HepG2 (cell line): Measurements from ENCODE around the gene CCT8. TPM values are rescaled to one million over a fixed set of nuclear protein-coding genes. Genes with fewer than 3 reads are reported as not detected.

ENCODE experiments used
- ATAC-seq: fragments of 200-7000 bp; cut with Tn5 transposase; 3 replicates; pipeline ENCODE4 v1.9.1; 2020; ENCODE audit warnings: mild to moderate bottlenecking, moderate library complexity
- BruUV-seq: library from RNA; stranded (reverse); fragments of 400-500 nt; replicated peaks from 2 replicates; lab custom pipeline; 2021; lab: Mats Ljungman, UMichigan
- CTCF ChIA-PET: fragments of 300-600 bp; formaldehyde crosslinking; extraction: SDS; loops from one replicate; lab custom pipeline; 2021; ENCODE audit warnings: low total read pairs, inconsistent platforms, low intra/inter-chr PET ratio; lab: Yijun Ruan, JAX
- POLR2A ChIA-PET: fragments of 350-600 bp; sonication (Branson Sonifier 250); formaldehyde crosslinking; loops from one replicate; lab custom pipeline; 2020; ENCODE audit warnings: antibody characterized with exemption, inconsistent platforms; lab: Yijun Ruan, JAX
- DNase-seq: peaks from one replicate; pipeline ENCODE4 v3.0.0-alpha.2; 2015; ENCODE audit warnings: low spot score
- FAIRE-seq: peaks from 3 replicates; lab custom pipeline; 2011; peaks lifted over from hg19 to GRCh38; lab: Jason Lieb, UNC
- H2AFZ ChIP-seq: one replicate; pipeline ENCODE4 v1.6.1; 2011; ENCODE audit warnings: low read length, inconsistent platforms
- H3K27ac ChIP-seq: fragments of 300-600 bp; 3 replicates; pipeline ENCODE4 v1.8.0; 2011; ENCODE audit warnings: mixed run types, mild to moderate bottlenecking, mixed read lengths, low read length, inconsistent platforms; ENCODE audit not compliant: insufficient read depth; ENCODE audit errors: extremely low read length
- H3K27me3 ChIP-seq, 2 experiments: fragments of 200-600 bp in 1 of 2; 2 replicates in 1 of 2; 3 replicates in 1 of 2; pipeline versions ENCODE4 v1.6.0 to v1.8.0; 2011; ENCODE audit warnings: low read length in 2 of 2, mild to moderate bottlenecking in 2 of 2, moderate library complexity in 2 of 2, inconsistent platforms in 1 of 2; ENCODE audit not compliant: insufficient read depth in 2 of 2, control insufficient read depth in 1 of 2
- H3K36me3 ChIP-seq, 2 experiments: fragments of 200-600 bp in 1 of 2; replicated peaks in 1 of 2; 2 replicates in 1 of 2; 3 replicates in 1 of 2; pipeline versions ENCODE4 v1.5.1 to v1.8.0; 2011; ENCODE audit warnings: low read length in 2 of 2, inconsistent platforms in 1 of 2; ENCODE audit not compliant: insufficient read depth in 2 of 2, control insufficient read depth in 1 of 2
- H3K4me1 ChIP-seq: 2 replicates; pipeline ENCODE4 v1.5.1; 2012; ENCODE audit warnings: low read length, inconsistent platforms; ENCODE audit not compliant: insufficient read depth
- H3K4me2 ChIP-seq: 2 replicates; pipeline ENCODE4 v1.6.0; 2011; ENCODE audit warnings: low read depth, low read length, inconsistent platforms
- H3K4me3 ChIP-seq, 3 experiments: fragments of 200-600 bp in 1 of 3; sonication (generic), shearing (Covaris generic) in 1 of 3; replicated peaks in 1 of 3; 2 replicates each; pipeline ENCODE4 v1.5.1; 2011 to 2016; ENCODE audit warnings: low read length in 3 of 3, inconsistent platforms in 2 of 3, low read depth in 2 of 3, mild to moderate bottlenecking in 2 of 3, control low read depth in 1 of 3, mixed read lengths in 1 of 3; ENCODE audit not compliant: insufficient read depth in 1 of 3
- H3K79me2 ChIP-seq: one replicate; pipeline ENCODE4 v1.6.1; 2011; ENCODE audit warnings: low read length, inconsistent platforms; ENCODE audit not compliant: insufficient read depth
- H3K9ac ChIP-seq: 2 replicates; pipeline ENCODE4 v1.6.0; 2011; ENCODE audit warnings: mild to moderate bottlenecking, low read depth, low read length, inconsistent platforms; ENCODE audit not compliant: insufficient read depth
- H3K9me3 ChIP-seq: 2 replicates; pipeline ENCODE4 v1.5.1; 2012; ENCODE audit warnings: mild to moderate bottlenecking, low read length
- H4K20me1 ChIP-seq: 2 replicates; pipeline ENCODE4 v1.6.0; 2011; ENCODE audit warnings: inconsistent platforms, mild to moderate bottlenecking, low read length, moderate library complexity; ENCODE audit not compliant: insufficient read depth
- ARNTL ChIP-seq: sonication (generic); formaldehyde crosslinking; IDR thresholded peaks from 2 replicates; pipeline ENCODE4 v1.4.0; 2020; ENCODE audit warnings: mild to moderate bottlenecking, missing genetic modification reagents
- ATM ChIP-seq: fragments of 450-650 bp; IDR thresholded peaks from 2 replicates; pipeline ENCODE4 v1.7.1; 2017; ENCODE audit warnings: mild to moderate bottlenecking, borderline replicate concordance
- DDIT3 ChIP-seq: sonication (generic); formaldehyde crosslinking; IDR thresholded peaks from 2 replicates; pipeline ENCODE4 v1.4.0; 2020; ENCODE audit warnings: mild to moderate bottlenecking, missing genetic modification reagents
- HOXD1 ChIP-seq: sonication (generic); formaldehyde crosslinking; IDR thresholded peaks from 2 replicates; pipeline ENCODE4 v1.5.0; 2020; ENCODE audit warnings: missing genetic modification reagents
- MED1 ChIP-seq: sonication (generic); formaldehyde crosslinking; IDR thresholded peaks from 2 replicates; pipeline ENCODE4 v1.4.0; 2020; ENCODE audit warnings: missing genetic modification reagents
- NR2F1 ChIP-seq, 2 experiments: fragments of 450-650 bp in 1 of 2; formaldehyde crosslinking in 1 of 2; IDR thresholded peaks; 2 replicates each; pipeline versions ENCODE4 v1.5.0 to v1.6.1; 2016 to 2020; ENCODE audit warnings: mild to moderate bottlenecking in 1 of 2, missing compliant biosample characterization in 1 of 2, missing genetic modification reagents in 1 of 2, moderate library complexity in 1 of 2
- POLR2AphosphoS5 ChIP-seq: IDR thresholded peaks from 2 replicates; pipeline ENCODE4 v1.6.1; 2012; ENCODE audit warnings: low read depth, low read length
- RNF2 ChIP-seq: fragments of 450-650 bp; conservative IDR thresholded peaks from 2 replicates; pipeline ENCODE4 v1.6.1; 2016; ENCODE audit warnings: low read depth
- SOX13 ChIP-seq, 3 experiments: fragments of 450-650 bp in 1 of 3; sonication (generic) in 1 of 3; formaldehyde crosslinking in 1 of 3; IDR thresholded peaks in 2 of 3; conservative IDR thresholded peaks in 1 of 3; 2 replicates each; pipeline versions ENCODE4 v1.5.0 to v1.6.1; 2016 to 2020; ENCODE audit warnings: antibody characterized with exemption in 1 of 3, mild to moderate bottlenecking in 1 of 3, missing compliant biosample characterization in 1 of 3, missing genetic modification reagents in 1 of 3, moderate library complexity in 1 of 3
- TGIF2 ChIP-seq: IDR thresholded peaks from 2 replicates; pipeline ENCODE4 v1.6.1; 2016; ENCODE audit warnings: control low read depth, missing compliant biosample characterization
- TP53 ChIP-seq: sonication (generic); formaldehyde crosslinking; conservative IDR thresholded peaks from 2 replicates; pipeline ENCODE4 v1.4.0; 2020; ENCODE audit warnings: missing genetic modification reagents
- ZMYM3 ChIP-seq: sonication (generic); formaldehyde crosslinking; IDR thresholded peaks from 2 replicates; pipeline ENCODE4 v1.5.1; 2020; ENCODE audit warnings: mild to moderate bottlenecking, missing genetic modification reagents
- ZNF138 ChIP-seq: sonication (generic); formaldehyde crosslinking; IDR thresholded peaks from 2 replicates; pipeline ENCODE4 v1.5.0; 2020; ENCODE audit warnings: mild to moderate bottlenecking, low read depth, missing genetic modification reagents
- ZNF292 ChIP-seq: sonication (generic); formaldehyde crosslinking; IDR thresholded peaks from 2 replicates; pipeline ENCODE4 v1.8.1; 2022; ENCODE audit warnings: mild to moderate bottlenecking, low read depth, missing genetic modification reagents, borderline replicate concordance
- ZNF644 ChIP-seq: IDR thresholded peaks from 2 replicates; pipeline ENCODE4 v1.6.1; 2016; ENCODE audit warnings: low read depth
- ZNF670 ChIP-seq: sonication (generic); formaldehyde crosslinking; IDR thresholded peaks from 2 replicates; pipeline ENCODE4 v1.8.0; 2022; ENCODE audit warnings: mild to moderate bottlenecking, missing genetic modification reagents, borderline replicate concordance
- ZNF883 ChIP-seq: sonication (generic); formaldehyde crosslinking; IDR thresholded peaks from 2 replicates; pipeline ENCODE4 v1.5.1; 2020; ENCODE audit warnings: mild to moderate bottlenecking, missing genetic modification reagents; ENCODE audit errors: not compliant biosample characterization
- WGBS: methylation state at CpG from one replicate; pipeline ENCODE4 v1.1.6; 2017; ENCODE audit warnings: low lambda C conversion rate; 5-methylcytosine and 5-hydroxymethylcytosine counted together
- in situ Hi-C: cut with HindIII; loops from 2 replicates; pipeline ENCODE4 v1.10.0; 2017; ENCODE audit warnings: low pct_unique_long_range_greater_than_20kb; ENCODE audit not compliant: extremely low pct_ligation_motif_present
- intact Hi-C: fragments of 100-400 bp; cut with micrococcal nuclease; formaldehyde crosslinking; loops from one replicate; pipeline ENCODE4 v1.10.0; 2022; ENCODE audit not compliant: unreplicated experiment
- polyA plus RNA-seq, 8 experiments: library from polyadenylated mRNA; depleted of rRNA in 3 of 8; stranded (reverse) in 7 of 8; unstranded in 1 of 8; fragments of >200 nt; fragmentation: Illumina TruSeq in 4 of 8; extraction: Trizol in 4 of 8; gene quantifications; 2 replicates each; pipeline versions ENCODE4 v1.2.1 to v1.2.3, GENCODE V29; 2011 to 2016; ENCODE audit warnings: low read depth in 4 of 8, missing spikeins in 1 of 8, mixed read lengths in 1 of 8; ENCODE audit not compliant: insufficient read depth in 1 of 8
- total RNA-seq, 5 experiments: library from RNA; depleted of rRNA; stranded (reverse); fragments of >200 nt; fragmentation: Illumina TruSeq; extraction: Trizol; gene quantifications; 2 replicates each; pipeline ENCODE4 v1.2.3, GENCODE V29; 2016; ENCODE audit warnings: low read depth in 1 of 5
- TF ChIP-seq, protein P1 (sequence below): sonication (generic); formaldehyde crosslinking; conservative IDR thresholded peaks from 2 replicates; pipeline ENCODE4 v1.5.0; 2020; ENCODE audit warnings: missing genetic modification reagents
- TF ChIP-seq, protein P2 (sequence below): sonication (generic); formaldehyde crosslinking; IDR thresholded peaks from 2 replicates; pipeline ENCODE4 v1.5.0; 2020; ENCODE audit warnings: mild to moderate bottlenecking, missing genetic modification reagents

Gene CCT8
- total and polyA plus RNA-seq, 2 of the 13 experiments (the other 11 are each of a cell fraction or from before 2014, with no cell fraction given) = 127 to 325 TPM

GRCh38 chr21:29117372-29117955, 44.0 kb upstream of the CCT8 start:
- no peaks in the 10 kb centered on the region for H3K27me3 ChIP-seq
- BruUV-seq = no TSS peak
- TF ChIP-seq SOX13 (IDR thresholded peaks at IDR 0.05) (no peak), SOX13 (CRISPR knock-in tag; conservative IDR thresholded peaks at IDR 0.05 in 1 of 2, IDR thresholded peaks at IDR 0.05 in 1 of 2) (no peak), ZNF292 (CRISPR knock-in tag) (no peak), ZNF644 (CRISPR knock-in tag) (no peak), ZNF883 (CRISPR knock-in tag) (no peak), ZNF138 (CRISPR knock-in tag) (no peak), POLR2AphosphoS5 (no peak), ZNF670 (CRISPR knock-in tag) (no peak), MED1 (CRISPR knock-in tag) (no peak), ARNTL (no peak), TP53 (CRISPR knock-in tag) (no peak), ZMYM3 (CRISPR knock-in tag) (no peak), DDIT3 (CRISPR knock-in tag) (no peak), TGIF2 (CRISPR knock-in tag) (no peak), ATM (no peak), HOXD1 (CRISPR knock-in tag) (no peak), RNF2 (no peak), NR2F1 (CRISPR knock-in tag; IDR thresholded peaks at IDR 0.05) (no peak)
- TF ChIP-seq, protein P1, sequence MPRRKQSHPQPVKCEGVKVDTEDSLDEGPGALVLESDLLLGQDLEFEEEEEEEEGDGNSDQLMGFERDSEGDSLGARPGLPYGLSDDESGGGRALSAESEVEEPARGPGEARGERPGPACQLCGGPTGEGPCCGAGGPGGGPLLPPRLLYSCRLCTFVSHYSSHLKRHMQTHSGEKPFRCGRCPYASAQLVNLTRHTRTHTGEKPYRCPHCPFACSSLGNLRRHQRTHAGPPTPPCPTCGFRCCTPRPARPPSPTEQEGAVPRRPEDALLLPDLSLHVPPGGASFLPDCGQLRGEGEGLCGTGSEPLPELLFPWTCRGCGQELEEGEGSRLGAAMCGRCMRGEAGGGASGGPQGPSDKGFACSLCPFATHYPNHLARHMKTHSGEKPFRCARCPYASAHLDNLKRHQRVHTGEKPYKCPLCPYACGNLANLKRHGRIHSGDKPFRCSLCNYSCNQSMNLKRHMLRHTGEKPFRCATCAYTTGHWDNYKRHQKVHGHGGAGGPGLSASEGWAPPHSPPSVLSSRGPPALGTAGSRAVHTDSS (CRISPR knock-in tag) = no peak
- TF ChIP-seq, protein P2, sequence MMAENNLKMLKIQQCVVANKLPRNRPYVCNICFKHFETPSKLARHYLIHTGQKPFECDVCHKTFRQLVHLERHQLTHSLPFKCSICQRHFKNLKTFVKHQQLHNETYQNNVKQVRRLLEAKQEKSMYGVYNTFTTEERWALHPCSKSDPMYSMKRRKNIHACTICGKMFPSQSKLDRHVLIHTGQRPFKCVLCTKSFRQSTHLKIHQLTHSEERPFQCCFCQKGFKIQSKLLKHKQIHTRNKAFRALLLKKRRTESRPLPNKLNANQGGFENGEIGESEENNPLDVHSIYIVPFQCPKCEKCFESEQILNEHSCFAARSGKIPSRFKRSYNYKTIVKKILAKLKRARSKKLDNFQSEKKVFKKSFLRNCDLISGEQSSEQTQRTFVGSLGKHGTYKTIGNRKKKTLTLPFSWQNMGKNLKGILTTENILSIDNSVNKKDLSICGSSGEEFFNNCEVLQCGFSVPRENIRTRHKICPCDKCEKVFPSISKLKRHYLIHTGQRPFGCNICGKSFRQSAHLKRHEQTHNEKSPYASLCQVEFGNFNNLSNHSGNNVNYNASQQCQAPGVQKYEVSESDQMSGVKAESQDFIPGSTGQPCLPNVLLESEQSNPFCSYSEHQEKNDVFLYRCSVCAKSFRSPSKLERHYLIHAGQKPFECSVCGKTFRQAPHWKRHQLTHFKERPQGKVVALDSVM (CRISPR knock-in tag) = no peak
- H3K27ac ChIP-seq = no peak overlapping the region
- no peaks in the 10 kb centered on the region for H3K9me3 ChIP-seq
- no peak overlapping the region for H3K4me3 ChIP-seq
- no peaks in the 10 kb centered on the region for H4K20me1 ChIP-seq
- H3K9ac ChIP-seq = no peak overlapping the region
- intact Hi-C loops (no loop called here), in situ Hi-C loops (no loop called here)
- FAIRE-seq = no peak
- H3K4me1 ChIP-seq = no peaks in the 10 kb centered on the region
- WGBS = 39% methylated on average over 3 of the region's 3 CpGs
- ATAC-seq = no peak
- ChIA-PET POLR2A (no interaction called here), CTCF (no interaction called here)
- no peaks in the 10 kb centered on the region for H3K36me3 ChIP-seq
- H2AFZ ChIP-seq = no peak overlapping the region
- DNase-seq = no peak
- no peaks in the 10 kb centered on the region for H3K79me2 ChIP-seq
- H3K4me2 ChIP-seq = no peak overlapping the region
